Activated T-helper 9 cell treated with anti-CD3 and anti-CD28 coated beads, Interleukin-2, amount 50 U/mL, for 16 hours (primary cell): ENCODE measurements around the gene SSX4B.
"Not testable (repeated sequence)": the region's sequence is repeated elsewhere in the genome, so short reads cannot be mapped to it uniquely, and the experiment has no call there.

Experiments used
- DNase-seq: peaks from one replicate; pipeline ENCODE4 v3.0.0-alpha.2; 2020; ENCODE audit warnings: low read depth

Gene SSX4B

GRCh38 chrX:48411860-48412259 is at the start of gene SSX4B:
Gene SSX4B (minus strand): TSS chrX:48411960. CDS start chrX:48411372, 588 bp downstream.
- not testable (repeated sequence) for DNase-seq

- no peak for DNase-seq
These were observed 48.8 kb upstream of the SSX4B start for GRCh38 chrX:48460606-48461005.

GRCh38 chrX:48460031-48460430 is 48.3 kb upstream of the SSX4B start:
- DNase-seq = no peak

GRCh38 chrX:48459483-48459882 is 47.7 kb upstream of the SSX4B start:
- no peak for DNase-seq

GRCh38 chrX:48458711-48459110 is 47.0 kb upstream of the SSX4B start:
- no peak for DNase-seq

- no peak for DNase-seq
These were observed 45.0 kb upstream of the SSX4B start for GRCh38 chrX:48456628-48457331.

- no peak for DNase-seq
These were observed 39.9 kb upstream of the SSX4B start for GRCh38 chrX:48451708-48452107.

- no peak for DNase-seq
These were observed 38.3 kb upstream of the SSX4B start for GRCh38 chrX:48450076-48450475.

GRCh38 chrX:48447201-48447600 is 35.4 kb upstream of the SSX4B start:
- DNase-seq = not testable (repeated sequence)

GRCh38 chrX:48433713-48434112 is 22.0 kb upstream of the SSX4B start:
- DNase-seq = not testable (repeated sequence)

- DNase-seq = not testable (repeated sequence)
These were observed 18.4 kb upstream of the SSX4B start for GRCh38 chrX:48430166-48430565.

GRCh38 chrX:48429606-48430005 is 17.8 kb upstream of the SSX4B start:
- DNase-seq = not testable (repeated sequence)

GRCh38 chrX:48427027-48427716 is 15.4 kb upstream of the SSX4B start:
- DNase-seq = not testable (repeated sequence)

GRCh38 chrX:48397825-48398224 is 13.9 kb downstream of the SSX4B start:
- DNase-seq = not testable (repeated sequence)

- not testable (repeated sequence) for DNase-seq
These were observed 14.8 kb downstream of the SSX4B start for GRCh38 chrX:48396931-48397330.

- not testable (repeated sequence) for DNase-seq
These were observed 28.5 kb downstream of the SSX4B start, which contains the start of gene SSX4 for GRCh38 chrX:48383239-48383638. Gene SSX4 (plus strand): TSS chrX:48383539. CDS start chrX:48384054, 515 bp downstream.

- not testable (repeated sequence) for DNase-seq
These were observed 41.4 kb downstream of the SSX4B start for GRCh38 chrX:48370408-48370807.

- DNase-seq = not testable (repeated sequence)
These were observed 43.9 kb downstream of the SSX4B start for GRCh38 chrX:48367717-48368408.

GRCh38 chrX:48359281-48359680 is 52.5 kb downstream of the SSX4B start:
- not testable (repeated sequence) for DNase-seq

- no peak for DNase-seq
These were observed 54.1 kb downstream of the SSX4B start for GRCh38 chrX:48357681-48358080.

- not testable (repeated sequence) for DNase-seq
These were observed 55.3 kb downstream of the SSX4B start, which contains the start of gene SSX3 for GRCh38 chrX:48356315-48357094. Gene SSX3 (minus strand): TSS chrX:48356703. CDS start chrX:48355249, 1,454 bp downstream.
